Stimulated activated CD4-positive, alpha-beta T cell treated with anti-CD3 and anti-CD28 coated beads, Interleukin-2, amount 100 ng/mL, for 4 hours (primary cell): ENCODE measurements around the gene HERC4.

ENCODE experiments used
- DNase-seq: peaks from one replicate; pipeline ENCODE4 v3.0.0-alpha.2; 2020; ENCODE audit warnings: low read depth

HERC4 gene

DNA sequence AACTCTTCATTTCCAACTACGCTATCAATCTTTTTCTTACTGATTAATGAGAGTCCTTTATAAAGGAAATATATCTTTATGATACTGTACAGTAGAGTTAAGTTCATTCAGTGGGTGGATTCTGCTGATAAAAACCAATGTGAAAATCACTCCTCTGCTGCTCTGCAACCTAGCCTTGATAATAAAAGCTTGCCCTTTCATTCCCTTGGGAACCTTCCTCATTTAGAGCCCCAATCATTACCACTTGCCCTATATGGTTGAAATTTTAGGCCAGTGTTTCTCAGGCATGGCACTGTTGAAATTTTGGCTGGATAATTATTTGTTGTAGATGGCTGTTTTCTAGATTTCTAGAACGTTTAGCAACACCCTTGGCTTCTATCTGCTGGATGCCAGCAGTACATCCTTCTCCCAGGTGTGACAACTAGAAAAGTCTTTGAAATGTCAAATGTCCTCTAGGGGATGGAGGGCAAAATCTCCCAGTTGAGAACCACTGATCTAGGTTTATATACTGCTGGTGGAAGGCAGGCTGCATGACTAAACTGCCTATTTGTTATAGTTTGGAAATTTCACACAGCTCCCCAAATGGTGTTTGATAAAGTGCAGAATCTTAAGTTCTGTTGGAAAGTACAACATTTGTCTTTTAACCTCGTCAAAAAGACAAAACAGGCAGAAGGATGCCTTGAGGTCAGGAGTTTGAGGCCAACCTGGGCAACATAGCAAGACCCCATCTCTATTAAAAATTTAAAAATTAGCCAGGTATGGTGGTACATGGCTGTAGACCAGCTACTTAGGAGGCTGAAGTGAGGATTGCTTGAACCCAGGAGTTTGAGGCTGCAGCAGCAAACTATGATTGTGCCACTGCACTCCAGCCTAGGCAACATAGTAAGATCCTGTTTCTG is 199.5 kb downstream of the HERC4 start:
- no peak for DNase-seq
